GM19351 (cell line): ENCODE results near the gene PPP2R2D.
"Not testable (repeated sequence)": the region's sequence is repeated elsewhere in the genome, so short reads cannot be mapped to it uniquely, and the experiment has no call there.

Experiments used
- ATAC-seq: cut with Tn5 transposase; IDR thresholded peaks from one replicate; pipeline ENCODE4 v1.9.1; 2021; ENCODE audit warnings: mild to moderate bottlenecking, moderate library complexity; ENCODE audit not compliant: unreplicated experiment

The PPP2R2D gene

DNA sequence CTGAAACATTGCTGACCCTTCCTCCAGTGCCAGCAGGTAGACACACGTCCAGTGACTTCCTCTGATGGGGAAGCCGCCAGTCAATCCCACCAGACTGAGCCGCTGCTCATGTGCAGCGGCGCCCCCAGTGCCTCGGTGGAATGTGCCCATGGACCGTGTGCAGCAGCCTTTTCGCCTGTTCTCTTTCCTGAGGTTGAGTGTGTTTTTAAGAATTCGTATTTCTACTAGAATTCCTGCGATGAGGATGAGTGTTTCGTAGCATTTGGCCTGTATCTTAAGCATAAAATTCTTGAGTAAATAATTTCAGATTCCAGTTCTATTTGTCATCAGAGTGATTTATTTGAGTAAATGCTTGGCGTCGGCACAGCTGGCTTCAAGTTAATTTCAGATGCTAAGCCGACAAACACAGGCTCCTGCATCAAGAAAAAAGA is 45.5 kb downstream of the PPP2R2D start:
- ATAC-seq = no peak

DNA sequence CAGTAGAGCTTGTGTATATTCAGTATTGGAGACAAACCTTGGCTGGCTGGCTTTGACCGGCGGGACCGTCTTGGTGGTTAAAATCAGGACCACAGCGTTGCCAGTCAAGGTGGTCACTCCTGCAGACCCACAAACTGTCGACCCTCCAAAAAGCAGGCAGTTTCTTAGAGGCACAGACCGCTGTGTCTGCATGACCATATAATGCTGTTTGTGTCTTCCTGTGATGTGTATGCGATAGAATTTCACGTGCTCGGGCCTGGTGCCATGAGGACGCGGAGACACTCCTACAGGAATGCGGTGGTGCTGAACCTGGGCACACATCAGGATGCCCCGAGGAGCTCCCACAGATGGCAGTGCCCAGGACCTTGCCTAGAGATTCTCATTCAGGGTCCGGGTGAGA is 46.1 kb downstream of the PPP2R2D start:
- ATAC-seq = no peak

DNA sequence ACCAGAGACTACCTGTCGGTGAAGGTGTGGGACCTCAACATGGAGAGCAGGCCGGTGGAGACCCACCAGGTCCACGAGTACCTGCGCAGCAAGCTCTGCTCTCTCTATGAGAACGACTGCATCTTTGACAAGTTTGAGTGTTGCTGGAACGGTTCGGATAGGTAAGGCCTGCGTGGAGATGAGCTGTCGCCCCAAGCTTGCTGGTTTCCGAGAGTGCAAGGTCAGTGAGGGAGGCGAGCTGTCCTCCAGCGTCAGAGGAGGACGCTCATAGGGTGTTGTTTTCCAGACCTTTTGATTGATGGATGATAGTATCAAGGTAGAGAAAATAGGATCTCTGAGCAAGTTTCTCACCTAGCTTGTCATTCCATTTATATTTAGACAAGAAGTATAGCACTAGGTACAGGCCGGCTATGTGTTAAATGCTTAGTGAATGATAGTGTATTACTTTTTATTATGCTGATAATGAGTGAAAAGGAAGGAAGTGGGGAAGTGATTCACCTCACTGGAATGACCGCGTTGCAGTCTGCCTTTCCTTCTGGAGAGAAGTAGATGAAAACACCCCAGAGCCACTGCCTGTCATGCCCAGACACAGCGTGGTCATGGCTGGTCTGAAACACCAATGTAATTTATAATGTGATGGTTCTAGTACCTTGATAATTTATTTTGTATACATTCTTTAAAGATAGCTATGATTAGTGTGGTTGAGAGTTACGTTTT is 47.0 kb downstream of the PPP2R2D start:
- ATAC-seq = no peak

DNA sequence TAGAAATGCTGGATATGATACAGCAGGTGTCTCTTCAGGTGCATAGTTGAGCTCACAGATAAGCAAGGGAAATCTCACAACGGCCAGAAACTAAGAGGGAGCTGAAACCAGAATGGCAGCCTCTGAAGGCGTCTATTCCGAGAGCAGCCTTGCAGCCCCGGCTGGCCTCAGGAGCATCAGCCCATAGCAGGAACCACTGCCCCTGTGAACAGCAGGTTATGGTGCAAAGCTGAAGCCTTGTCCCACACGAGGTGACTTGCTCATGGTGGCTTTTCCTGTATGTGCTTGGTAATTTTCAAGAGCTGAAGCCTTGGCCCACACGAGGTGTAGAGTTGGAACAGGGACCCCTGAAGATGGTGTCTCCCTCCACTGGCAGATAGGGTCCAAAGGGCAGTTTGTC is 47.7 kb downstream of the PPP2R2D start:
- ATAC-seq = no peak

DNA sequence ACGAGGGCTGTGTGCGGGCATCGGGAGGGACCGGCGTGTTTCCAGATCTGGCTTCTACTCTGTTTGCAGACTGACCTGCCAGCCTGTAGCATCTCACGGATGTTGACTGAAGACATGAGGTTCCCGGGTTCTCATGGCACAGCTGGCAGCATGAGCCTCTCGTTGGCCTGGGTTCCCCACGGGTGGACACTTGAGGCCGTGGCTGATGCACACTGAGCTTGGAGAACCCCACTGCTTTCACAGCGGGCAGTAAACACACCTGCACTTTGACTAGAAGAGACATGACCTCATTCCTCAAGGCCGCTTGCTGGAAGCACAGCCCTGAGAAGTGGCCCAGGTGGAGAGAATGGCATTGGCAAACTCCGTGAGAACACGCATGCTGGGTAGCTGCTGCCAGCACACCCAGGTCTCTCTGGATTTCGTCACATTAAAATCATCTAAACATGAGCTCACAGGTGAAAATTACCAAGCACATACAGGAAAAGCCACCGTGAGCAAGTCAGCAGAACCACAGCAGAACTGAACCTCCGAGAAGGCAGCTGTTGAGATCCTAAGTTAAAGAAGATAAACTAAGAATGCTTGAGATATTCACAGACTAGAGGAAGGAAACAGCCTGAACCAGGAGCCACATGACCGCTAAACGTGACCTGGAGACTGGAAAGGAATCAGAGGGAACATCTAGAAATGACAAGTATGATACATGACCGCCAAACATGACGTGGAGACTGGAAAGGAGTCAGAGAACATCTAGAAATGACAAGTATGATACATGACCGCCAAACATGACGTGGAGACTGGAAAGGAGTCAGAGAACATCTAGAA is 48.4 kb downstream of the PPP2R2D start:
- no peak for ATAC-seq

DNA sequence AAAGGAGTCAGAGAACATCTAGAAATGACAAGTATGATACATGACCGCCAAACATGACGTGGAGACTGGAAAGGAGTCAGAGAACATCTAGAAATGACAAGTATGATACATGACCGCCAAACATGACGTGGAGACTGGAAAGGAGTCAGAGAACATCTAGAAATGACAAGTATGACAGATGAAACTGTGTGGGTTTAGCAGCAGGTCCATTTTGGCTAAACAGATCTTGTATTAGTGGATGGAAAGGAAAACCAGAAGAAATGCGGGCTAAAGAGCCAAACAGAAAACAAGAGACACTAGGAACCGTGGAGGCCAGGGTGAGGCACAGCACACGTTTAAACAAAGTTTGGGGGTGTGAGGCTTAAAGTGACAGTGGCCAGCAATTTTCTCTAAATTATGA is 49.1 kb downstream of the PPP2R2D start:
- not testable (repeated sequence) for ATAC-seq

DNA sequence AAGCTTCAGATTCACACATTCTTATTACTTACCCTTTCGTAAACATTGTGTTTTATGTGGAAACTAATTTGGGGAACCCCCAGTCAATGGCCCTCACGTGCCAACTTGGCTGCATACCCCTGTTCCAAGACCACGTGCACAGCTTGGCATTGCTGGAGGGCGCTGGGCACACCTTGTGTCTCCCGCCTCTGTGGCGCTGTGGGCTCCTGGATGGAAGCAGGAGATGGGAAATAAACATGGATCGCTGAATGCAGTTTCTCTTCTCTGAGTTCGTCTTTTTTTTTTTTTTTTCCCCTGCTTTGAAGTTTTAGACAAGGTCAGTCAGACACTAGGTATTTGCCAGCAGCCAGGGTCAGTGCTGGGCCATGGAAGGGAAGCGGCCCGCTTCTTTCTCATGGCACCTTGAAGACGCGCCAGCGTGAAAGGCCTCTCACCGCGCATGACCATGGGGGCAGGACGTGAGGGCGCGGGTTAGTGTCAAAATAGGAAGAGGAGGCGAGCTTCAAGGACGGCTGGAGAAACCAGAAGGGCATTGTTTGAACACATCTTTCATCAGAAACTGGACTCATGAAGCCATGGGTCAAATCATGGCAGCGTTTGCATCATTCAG is 53.7 kb downstream of the PPP2R2D start:
- ATAC-seq = no peak

DNA sequence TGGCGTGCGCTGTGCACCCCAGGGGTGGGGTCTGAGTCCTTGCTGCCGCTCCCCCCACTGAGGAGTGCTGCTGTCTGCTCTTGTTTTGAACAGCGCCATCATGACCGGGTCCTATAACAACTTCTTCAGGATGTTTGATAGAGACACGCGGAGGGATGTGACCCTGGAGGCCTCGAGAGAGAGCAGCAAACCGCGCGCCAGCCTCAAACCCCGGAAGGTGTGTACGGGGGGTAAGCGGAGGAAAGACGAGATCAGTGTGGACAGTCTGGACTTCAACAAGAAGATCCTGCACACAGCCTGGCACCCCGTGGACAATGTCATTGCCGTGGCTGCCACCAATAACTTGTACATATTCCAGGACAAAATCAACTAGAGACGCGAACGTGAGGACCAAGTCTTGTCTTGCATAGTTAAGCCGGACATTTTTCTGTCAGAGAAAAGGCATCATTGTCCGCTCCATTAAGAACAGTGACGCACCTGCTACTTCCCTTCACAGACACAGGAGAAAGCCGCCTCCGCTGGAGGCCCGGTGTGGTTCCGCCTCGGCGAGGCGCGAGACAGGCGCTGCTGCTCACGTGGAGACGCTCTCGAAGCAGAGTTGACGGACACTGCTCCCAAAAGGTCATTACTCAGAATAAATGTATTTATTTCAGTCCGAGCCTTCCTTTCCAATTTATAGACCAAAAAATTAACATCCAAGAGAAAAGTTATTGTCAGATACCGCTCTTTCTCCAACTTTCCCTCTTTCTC is 55.0 kb downstream of the PPP2R2D start:
- ATAC-seq = no peak

DNA sequence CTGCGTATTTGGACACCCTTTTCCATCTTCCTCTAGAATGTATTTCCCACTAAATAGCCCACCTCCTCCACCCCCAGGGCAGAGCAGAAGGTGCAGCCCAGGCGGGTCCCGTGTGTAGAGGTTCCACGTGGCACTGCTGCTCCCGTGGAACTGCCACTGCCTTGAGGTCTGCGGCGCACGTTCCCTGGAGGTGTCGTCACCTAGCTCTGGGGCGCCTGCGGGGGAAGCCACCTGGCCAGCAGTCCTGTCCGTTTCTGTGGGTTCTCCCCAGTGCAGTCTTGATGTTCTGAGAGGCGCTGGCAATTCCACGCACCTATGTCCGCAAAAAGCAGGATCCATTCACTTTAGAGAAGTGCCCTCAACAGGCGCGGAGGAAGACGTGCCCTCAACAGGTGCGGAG is 59.0 kb downstream of the PPP2R2D start:
- no peak for ATAC-seq

DNA sequence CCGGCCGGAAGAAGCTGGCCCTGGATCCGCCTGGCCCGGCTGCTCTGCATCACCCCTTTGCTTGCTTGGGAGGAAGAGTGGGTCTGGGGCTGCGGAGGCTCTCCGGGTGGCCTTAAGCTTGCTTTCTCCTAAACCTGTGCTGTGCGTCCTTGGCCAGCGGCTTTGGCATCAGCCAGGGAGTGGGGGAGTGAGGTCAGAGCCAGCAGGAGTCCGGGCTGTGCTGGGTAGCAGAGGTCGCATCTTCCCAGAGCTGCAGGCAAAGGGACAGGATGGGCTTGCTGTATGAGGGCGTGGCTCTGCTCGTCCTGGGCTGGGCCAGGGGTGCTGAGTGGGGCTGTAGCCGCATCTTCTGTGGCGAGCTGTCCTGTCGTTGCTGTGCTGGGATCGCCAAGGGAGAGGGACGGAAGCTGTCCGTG is 59.8 kb downstream of the PPP2R2D start:
- no peak for ATAC-seq

DNA sequence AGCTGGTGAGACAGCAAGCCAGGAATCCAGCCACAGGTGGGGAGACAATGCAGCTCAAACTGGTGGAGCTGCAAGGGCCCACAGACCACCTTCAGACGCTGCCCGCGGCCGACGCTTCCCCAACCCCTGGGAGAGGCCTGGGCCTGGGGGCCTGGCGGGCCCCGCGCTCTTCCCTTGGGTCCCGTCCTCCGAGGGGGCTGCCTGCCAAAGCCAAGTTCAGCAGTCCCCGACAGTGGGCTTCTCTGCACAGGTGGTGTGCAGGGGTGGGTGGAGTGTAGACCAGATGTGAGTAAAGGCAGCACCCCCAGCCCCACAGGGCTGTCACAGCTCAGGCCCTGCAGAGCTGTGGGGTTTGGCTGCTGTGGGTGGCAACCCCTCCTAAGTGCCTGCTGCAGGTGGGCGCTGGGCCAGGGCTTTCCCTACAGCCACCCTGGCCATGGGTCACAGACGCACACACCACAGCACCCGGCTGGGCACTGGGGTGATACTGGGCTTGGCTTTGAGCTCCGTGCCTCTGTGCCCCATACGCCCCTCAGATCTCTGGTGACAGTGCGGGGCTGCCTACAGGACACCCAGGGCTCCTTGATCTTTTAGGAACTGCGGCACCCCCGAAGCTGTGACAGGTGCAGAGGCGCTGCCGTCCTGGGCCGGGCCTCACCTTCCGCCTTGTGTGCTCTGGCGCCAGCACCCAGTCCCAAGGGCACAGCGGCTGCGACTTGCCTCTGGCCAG is 60.4 kb downstream of the PPP2R2D start:
- ATAC-seq = no peak

DNA sequence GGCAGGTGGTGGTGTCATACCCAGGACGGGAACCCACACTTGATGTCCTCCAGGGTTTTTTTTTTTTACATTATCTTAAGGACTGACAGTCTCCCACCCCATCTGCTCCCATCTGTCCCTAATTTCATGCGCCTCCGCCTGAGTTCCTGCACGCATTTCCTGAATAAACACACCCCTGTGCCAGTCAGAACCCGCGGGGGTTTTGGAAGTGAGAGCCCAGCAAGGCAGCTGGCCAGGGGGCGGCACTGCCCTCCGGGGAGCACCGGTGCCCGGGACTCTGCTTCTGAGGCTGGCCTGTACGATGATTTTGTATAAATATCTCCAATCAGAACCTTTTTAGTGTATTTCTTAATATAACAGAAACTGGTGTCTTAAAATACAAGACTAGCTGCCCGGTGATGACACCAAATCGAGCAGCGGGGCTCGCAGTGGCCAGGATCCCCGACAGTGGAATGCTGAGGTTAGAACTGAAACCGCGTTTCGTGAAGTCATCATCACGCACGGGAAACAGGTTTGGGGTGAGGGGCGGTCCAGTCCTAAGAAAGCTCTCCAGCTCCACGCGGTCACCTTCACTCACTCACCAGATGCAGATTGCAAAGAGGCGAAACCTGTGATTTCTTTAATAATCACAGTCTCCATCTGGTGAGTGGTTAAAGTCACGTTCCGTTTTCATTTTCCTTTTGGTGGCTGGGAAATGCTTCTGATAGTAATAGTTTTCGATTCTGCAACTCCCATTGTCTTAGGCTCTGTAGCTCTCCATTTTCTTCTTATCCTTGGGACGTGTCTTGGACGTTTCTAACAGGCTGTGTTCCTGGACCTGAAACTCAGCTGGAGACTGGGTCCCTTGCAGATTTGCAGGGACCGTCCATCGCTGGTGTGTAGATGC is 61.2 kb downstream of the PPP2R2D start:
- no peak for ATAC-seq

DNA sequence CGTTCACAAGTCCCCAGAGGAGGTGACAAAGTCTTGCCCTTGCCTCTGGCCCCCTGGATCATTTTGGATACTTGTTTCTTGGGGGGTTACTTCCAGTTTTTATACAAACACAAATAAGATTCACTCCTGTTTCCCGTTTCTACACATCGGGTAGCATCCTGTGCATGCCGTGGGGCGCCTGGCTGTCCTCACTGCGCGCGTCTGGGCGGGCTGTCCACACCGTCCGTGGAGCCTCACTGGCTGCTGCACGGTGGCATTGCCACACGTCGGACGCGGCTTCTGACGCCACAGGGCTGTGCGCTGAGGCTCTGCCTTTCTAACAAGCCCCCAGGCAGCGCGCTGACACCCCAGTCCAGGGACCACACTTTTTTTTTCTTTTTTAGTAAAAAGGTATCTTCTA is 62.5 kb downstream of the PPP2R2D start:
- ATAC-seq = no peak

DNA sequence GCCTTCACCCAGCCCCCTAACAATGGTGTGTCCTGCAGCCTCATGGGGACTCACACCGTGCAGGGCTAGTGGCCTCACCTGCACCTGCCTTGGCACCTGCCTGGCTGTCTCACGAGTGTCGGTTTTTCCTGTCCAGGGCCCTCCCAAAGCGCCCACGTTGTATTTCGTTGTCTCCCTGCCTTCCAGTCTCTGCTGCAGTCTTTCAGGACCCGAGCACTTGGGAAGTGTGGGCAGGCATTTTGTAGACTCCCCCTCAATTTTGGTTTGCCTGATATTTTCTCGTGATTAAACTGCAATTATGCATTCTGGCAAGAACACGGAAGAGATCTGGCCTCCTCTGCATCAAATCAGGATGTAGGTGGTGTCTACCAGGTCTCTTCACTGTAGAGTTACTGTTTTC is 63.0 kb downstream of the PPP2R2D start:
- no peak for ATAC-seq

DNA sequence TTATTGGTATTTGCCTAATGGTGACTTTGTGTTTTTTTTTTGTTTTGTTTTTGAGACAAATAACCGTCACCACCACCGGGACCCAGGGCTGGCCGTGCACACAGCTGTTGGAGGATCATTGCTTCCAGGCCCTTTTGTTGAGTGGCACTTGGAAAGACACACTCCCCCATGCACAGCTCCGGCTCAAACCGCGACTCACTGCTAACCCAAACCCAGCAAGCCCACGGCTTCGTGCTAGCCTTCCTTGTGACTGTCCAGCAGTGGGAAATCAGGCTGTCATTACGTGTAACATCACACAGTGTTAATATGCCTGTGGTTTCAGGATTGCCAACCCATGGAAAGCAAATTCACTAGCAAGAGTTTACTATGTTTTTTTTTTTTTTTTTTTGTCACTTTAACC is 63.5 kb downstream of the PPP2R2D start:
- ATAC-seq = no peak

DNA sequence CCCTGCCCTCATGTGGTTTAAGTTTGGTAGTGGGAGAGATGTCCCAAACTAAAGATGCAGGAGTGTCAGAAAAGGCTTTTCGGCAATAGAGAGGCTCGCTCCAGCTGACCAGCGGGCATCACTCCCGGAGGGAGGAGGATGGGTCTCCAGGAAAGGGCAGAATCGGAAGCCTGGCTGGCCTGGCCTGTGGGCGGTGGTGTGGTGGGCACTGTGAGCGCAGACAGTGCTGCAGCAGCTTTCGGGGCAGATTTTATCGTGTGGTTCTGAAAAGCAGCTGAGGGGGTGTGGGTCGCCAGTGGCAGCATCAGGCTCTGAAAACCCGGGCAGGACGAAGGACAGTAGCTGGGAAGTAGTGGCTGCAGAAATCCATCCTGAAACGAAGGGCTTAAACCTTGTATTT is 68.1 kb downstream of the PPP2R2D start:
- ATAC-seq = no peak

DNA sequence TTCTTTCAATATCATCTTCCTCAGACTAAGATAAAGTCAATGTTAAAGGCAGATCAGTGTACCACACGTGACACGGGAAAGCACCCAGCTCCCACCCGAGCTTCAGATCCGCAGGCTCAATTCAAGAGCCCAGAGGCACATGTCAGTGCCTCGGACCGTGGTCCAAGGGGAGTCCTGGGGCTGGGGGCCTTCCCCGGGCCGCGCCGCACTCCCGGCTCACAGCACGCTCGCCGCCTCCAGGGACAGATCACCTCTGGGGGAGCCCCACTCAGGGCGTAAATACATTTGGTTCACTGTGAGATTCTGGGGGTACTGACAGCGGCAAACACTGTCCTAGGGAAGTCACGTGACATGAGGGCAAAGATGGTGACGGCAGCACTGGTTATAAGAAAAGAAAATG is 70.1 kb downstream of the PPP2R2D start:
- ATAC-seq = no peak

DNA sequence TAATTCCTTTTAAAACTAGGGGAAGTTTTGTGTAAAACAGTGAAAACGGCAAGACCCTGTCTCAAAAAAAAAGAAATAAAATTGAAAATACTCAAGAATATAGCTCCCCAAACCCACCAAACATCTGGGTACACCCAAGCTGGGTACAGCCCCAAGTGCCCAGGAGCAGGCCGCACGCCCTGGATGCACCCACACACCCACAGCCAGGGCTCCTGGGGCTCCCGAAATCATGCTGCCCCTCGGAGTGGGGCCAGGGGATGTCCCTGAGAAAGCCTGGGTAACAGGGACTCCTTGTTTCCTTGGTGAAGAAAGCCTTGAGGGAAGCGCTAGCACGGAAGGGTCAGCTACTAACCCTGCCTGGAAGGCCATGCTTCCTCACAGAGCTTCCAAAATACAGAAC is 70.8 kb downstream of the PPP2R2D start:
- ATAC-seq = no peak

DNA sequence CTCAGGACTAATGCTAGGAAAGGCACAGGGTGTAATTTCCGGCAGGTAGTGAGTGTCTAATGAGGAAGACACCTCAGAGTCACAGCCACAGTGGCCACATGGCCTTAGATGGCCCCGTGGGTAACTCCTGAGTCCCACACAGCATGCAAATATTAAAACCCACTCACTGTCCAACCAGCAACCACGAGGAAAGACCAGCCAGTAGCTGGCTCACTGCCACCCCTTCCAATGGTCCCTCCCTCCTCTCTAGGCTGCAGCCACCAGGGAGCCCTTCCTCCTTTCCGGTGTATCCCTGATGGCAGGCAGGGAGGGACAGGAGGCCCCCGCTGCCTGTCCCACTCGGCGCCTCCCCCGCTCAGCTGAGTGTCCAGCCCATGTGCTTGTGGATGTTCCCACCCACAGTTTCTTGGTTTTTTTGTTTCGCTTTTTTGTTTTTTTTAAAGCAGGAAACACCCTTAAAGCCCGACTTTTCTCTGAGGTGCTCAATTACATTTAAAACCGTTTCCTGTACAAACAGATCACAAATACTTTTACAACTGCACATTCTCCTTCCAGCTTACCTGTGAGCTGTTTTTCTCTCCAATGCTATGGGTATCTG is 71.8 kb downstream of the PPP2R2D start:
- peak; percentile 70 for ATAC-seq
